ENCODE results near the gene AOPEP.

Gene AOPEP

GRCh38 chr9:94761481-94761880 lies 35.0 kb downstream of the AOPEP start:
- no peak for DNase-seq

GRCh38 chr9:94767331-94768072 lies 41.0 kb downstream of the AOPEP start:
- no peak for DNase-seq

- DNase-seq: no peak
These were observed 42.3 kb downstream of the AOPEP start for GRCh38 chr9:94768766-94769165.

GRCh38 chr9:94770334-94770733 lies 43.8 kb downstream of the AOPEP start:
- no peak for DNase-seq

- DNase-seq: no peak
These were observed 44.6 kb downstream of the AOPEP start for GRCh38 chr9:94771096-94771495.

GRCh38 chr9:94772144-94772543 lies 45.6 kb downstream of the AOPEP start:
- DNase-seq: no peak

- DNase-seq: no peak
These were observed 46.3 kb downstream of the AOPEP start for GRCh38 chr9:94772639-94773303.

GRCh38 chr9:94773655-94774054 lies 47.2 kb downstream of the AOPEP start:
- DNase-seq: no peak

- DNase-seq: no peak
These were observed 51.5 kb downstream of the AOPEP start for GRCh38 chr9:94778013-94778412.

- no peak for DNase-seq
These were observed 52.5 kb downstream of the AOPEP start for GRCh38 chr9:94779031-94779430.

GRCh38 chr9:94779693-94780290 lies 53.3 kb downstream of the AOPEP start:
- no peak for DNase-seq

- no peak for DNase-seq
These were observed 54.0 kb downstream of the AOPEP start for GRCh38 chr9:94780516-94780950.

- DNase-seq: no peak
These were observed 56.0 kb downstream of the AOPEP start for GRCh38 chr9:94782355-94783101.

- DNase-seq: peak; percentile 81
These were observed 56.7 kb downstream of the AOPEP start for GRCh38 chr9:94783102-94783682.

- DNase-seq: no peak
These were observed 57.4 kb downstream of the AOPEP start for GRCh38 chr9:94783928-94784327.

- DNase-seq: no peak
These were observed 59.0 kb downstream of the AOPEP start for GRCh38 chr9:94785215-94786169.

GRCh38 chr9:94786586-94786985 lies 60.1 kb downstream of the AOPEP start:
- no peak for DNase-seq

GRCh38 chr9:94787266-94787665 lies 60.8 kb downstream of the AOPEP start:
- DNase-seq: no peak

GRCh38 chr9:94788570-94789105 lies 62.1 kb downstream of the AOPEP start:
- DNase-seq: no peak

- DNase-seq: no peak
These were observed 64.9 kb downstream of the AOPEP start for GRCh38 chr9:94791435-94791834.

- DNase-seq: no peak
These were observed 66.0 kb downstream of the AOPEP start for GRCh38 chr9:94792511-94792910.

Measured in HCEC 1CT (cell line).